ENCODE measurements around the gene RAD51B.

- TF ChIP-seq POLR2AphosphoS5 (IDR thresholded peaks at IDR 0.05; ENCODE audit: low read depth) (no peak), CTCF (IDR thresholded peaks at IDR 0.05; ENCODE audit: insufficient read depth, low read length) (no peak), REST (IDR thresholded peaks at IDR 0.05; ENCODE audit: insufficient replicate concordance, low read depth) (no peak), GABPA (IDR thresholded peaks at IDR 0.05; ENCODE audit: low read depth) (no peak)
These were observed 639.4 kb downstream of the RAD51B start for GRCh38 chr14:68458840-68459469.

Data from HL-60 (cell line).